HEK293 (cell line): ENCODE data around the gene RBM19.

Experiments used
- FEZF1 ChIP-seq: fragments of 450-650 bp; formaldehyde crosslinking; IDR thresholded peaks from 2 replicates; pipeline ENCODE4 v1.5.1; 2016; ENCODE audit warnings: missing biosample characterization, missing genetic modification characterization
- KLF10 ChIP-seq: fragments of 450-650 bp; IDR thresholded peaks from 2 replicates; pipeline ENCODE4 v1.5.1; 2018; ENCODE audit warnings: missing biosample characterization, mild to moderate bottlenecking, missing genetic modification characterization
- KLF8 ChIP-seq: fragments of 450-650 bp; formaldehyde crosslinking; IDR thresholded peaks from 2 replicates; pipeline ENCODE4 v1.5.1; 2016; ENCODE audit warnings: missing biosample characterization, missing genetic modification characterization
- SETDB1 ChIP-seq: IDR thresholded peaks from one replicate; pipeline ENCODE4 v1.6.1; 2017; ENCODE audit warnings: mild to moderate bottlenecking, low read length, moderate library complexity, mixed read lengths; ENCODE audit not compliant: insufficient read length
- SP2 ChIP-seq: fragments of 450-650 bp; formaldehyde crosslinking; IDR thresholded peaks from 2 replicates; pipeline ENCODE4 v1.5.1; 2016; ENCODE audit warnings: missing biosample characterization, missing genetic modification characterization
- ZNF292 ChIP-seq: fragments of 450-650 bp; formaldehyde crosslinking; IDR thresholded peaks from 2 replicates; pipeline ENCODE4 v1.5.1; 2016; ENCODE audit warnings: low read depth, missing biosample characterization, missing genetic modification characterization, borderline replicate concordance
- ZNF501 ChIP-seq: fragments of 450-650 bp; formaldehyde crosslinking; IDR thresholded peaks from 2 replicates; pipeline ENCODE4 v1.5.1; 2016; ENCODE audit warnings: missing biosample characterization, missing genetic modification characterization
- ZNF571 ChIP-seq: fragments of 450-650 bp; formaldehyde crosslinking; IDR thresholded peaks from 2 replicates; pipeline ENCODE4 v1.5.0; 2017; ENCODE audit warnings: missing biosample characterization, missing genetic modification characterization
- ZSCAN23 ChIP-seq: fragments of 450-650 bp; formaldehyde crosslinking; IDR thresholded peaks from 2 replicates; pipeline ENCODE4 v1.5.1; 2016; ENCODE audit warnings: missing biosample characterization, missing genetic modification characterization
- TF ChIP-seq, protein P1 (sequence below): fragments of 450-650 bp; IDR thresholded peaks from 2 replicates; pipeline ENCODE4 v1.5.1; 2018; ENCODE audit warnings: missing biosample characterization, mild to moderate bottlenecking, missing genetic modification characterization
- TF ChIP-seq, protein P2 (sequence below): fragments of 450-650 bp; formaldehyde crosslinking; IDR thresholded peaks from 2 replicates; pipeline ENCODE4 v1.5.1; 2016; ENCODE audit warnings: missing biosample characterization, missing genetic modification characterization
- TF ChIP-seq, protein P3 (sequence below): fragments of 450-650 bp; formaldehyde crosslinking; IDR thresholded peaks from 2 replicates; pipeline ENCODE4 v1.5.1; 2016; ENCODE audit warnings: missing biosample characterization, missing genetic modification characterization
- TF ChIP-seq, protein P4 (sequence below): fragments of 450-650 bp; formaldehyde crosslinking; IDR thresholded peaks from 2 replicates; pipeline ENCODE4 v1.5.1; 2016; ENCODE audit warnings: missing biosample characterization, missing genetic modification characterization
- TF ChIP-seq, protein P5 (sequence below): fragments of 450-650 bp; IDR thresholded peaks from 2 replicates; pipeline ENCODE4 v1.5.1; 2018; ENCODE audit warnings: missing biosample characterization, missing genetic modification characterization

DNA sequence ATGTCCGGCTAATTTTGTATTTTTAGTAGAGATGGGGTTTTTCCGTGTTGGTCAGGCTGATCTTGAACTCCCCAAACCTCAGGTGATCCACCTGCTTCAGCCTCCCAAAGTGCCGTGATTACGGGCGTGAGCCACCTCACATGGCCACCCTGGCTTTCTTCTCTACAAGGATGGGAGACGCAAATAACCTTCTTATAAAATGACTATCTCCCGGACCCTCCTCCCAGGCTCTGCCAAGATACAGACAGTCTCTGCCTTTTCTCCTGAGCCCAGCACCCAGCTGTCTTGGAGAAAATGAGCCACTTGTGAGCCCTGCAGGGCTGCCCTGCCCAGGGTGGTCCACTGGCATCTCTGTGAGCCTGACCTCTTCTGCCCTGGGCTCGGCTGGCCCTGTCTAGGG, 34.7 kb upstream of the RBM19 start:
- TF ChIP-seq, protein P1, sequence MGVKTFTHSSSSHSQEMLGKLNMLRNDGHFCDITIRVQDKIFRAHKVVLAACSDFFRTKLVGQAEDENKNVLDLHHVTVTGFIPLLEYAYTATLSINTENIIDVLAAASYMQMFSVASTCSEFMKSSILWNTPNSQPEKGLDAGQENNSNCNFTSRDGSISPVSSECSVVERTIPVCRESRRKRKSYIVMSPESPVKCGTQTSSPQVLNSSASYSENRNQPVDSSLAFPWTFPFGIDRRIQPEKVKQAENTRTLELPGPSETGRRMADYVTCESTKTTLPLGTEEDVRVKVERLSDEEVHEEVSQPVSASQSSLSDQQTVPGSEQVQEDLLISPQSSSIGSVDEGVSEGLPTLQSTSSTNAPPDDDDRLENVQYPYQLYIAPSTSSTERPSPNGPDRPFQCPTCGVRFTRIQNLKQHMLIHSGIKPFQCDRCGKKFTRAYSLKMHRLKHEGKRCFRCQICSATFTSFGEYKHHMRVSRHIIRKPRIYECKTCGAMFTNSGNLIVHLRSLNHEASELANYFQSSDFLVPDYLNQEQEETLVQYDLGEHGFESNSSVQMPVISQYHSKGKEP (tag by site-specific recombination), result no peak
- TF ChIP-seq, protein P2, sequence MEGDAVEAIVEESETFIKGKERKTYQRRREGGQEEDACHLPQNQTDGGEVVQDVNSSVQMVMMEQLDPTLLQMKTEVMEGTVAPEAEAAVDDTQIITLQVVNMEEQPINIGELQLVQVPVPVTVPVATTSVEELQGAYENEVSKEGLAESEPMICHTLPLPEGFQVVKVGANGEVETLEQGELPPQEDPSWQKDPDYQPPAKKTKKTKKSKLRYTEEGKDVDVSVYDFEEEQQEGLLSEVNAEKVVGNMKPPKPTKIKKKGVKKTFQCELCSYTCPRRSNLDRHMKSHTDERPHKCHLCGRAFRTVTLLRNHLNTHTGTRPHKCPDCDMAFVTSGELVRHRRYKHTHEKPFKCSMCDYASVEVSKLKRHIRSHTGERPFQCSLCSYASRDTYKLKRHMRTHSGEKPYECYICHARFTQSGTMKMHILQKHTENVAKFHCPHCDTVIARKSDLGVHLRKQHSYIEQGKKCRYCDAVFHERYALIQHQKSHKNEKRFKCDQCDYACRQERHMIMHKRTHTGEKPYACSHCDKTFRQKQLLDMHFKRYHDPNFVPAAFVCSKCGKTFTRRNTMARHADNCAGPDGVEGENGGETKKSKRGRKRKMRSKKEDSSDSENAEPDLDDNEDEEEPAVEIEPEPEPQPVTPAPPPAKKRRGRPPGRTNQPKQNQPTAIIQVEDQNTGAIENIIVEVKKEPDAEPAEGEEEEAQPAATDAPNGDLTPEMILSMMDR (tag by site-specific recombination), result no peak
- TF ChIP-seq ZNF292 (no peak), SP2 (tag by site-specific recombination) (no peak), FEZF1 (tag by site-specific recombination) (no peak), ZNF501 (no peak), SETDB1 (no peak), ZNF571 (no peak), KLF10 (tag by site-specific recombination) (no peak), KLF8 (tag by site-specific recombination) (no peak), ZSCAN23 (no peak)
- TF ChIP-seq, protein P3, sequence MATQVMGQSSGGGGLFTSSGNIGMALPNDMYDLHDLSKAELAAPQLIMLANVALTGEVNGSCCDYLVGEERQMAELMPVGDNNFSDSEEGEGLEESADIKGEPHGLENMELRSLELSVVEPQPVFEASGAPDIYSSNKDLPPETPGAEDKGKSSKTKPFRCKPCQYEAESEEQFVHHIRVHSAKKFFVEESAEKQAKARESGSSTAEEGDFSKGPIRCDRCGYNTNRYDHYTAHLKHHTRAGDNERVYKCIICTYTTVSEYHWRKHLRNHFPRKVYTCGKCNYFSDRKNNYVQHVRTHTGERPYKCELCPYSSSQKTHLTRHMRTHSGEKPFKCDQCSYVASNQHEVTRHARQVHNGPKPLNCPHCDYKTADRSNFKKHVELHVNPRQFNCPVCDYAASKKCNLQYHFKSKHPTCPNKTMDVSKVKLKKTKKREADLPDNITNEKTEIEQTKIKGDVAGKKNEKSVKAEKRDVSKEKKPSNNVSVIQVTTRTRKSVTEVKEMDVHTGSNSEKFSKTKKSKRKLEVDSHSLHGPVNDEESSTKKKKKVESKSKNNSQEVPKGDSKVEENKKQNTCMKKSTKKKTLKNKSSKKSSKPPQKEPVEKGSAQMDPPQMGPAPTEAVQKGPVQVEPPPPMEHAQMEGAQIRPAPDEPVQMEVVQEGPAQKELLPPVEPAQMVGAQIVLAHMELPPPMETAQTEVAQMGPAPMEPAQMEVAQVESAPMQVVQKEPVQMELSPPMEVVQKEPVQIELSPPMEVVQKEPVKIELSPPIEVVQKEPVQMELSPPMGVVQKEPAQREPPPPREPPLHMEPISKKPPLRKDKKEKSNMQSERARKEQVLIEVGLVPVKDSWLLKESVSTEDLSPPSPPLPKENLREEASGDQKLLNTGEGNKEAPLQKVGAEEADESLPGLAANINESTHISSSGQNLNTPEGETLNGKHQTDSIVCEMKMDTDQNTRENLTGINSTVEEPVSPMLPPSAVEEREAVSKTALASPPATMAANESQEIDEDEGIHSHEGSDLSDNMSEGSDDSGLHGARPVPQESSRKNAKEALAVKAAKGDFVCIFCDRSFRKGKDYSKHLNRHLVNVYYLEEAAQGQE, result no peak
- TF ChIP-seq, protein P4, sequence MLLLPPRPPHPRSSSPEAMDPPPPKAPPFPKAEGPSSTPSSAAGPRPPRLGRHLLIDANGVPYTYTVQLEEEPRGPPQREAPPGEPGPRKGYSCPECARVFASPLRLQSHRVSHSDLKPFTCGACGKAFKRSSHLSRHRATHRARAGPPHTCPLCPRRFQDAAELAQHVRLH (tag by site-specific recombination), result no peak
- TF ChIP-seq, protein P5, sequence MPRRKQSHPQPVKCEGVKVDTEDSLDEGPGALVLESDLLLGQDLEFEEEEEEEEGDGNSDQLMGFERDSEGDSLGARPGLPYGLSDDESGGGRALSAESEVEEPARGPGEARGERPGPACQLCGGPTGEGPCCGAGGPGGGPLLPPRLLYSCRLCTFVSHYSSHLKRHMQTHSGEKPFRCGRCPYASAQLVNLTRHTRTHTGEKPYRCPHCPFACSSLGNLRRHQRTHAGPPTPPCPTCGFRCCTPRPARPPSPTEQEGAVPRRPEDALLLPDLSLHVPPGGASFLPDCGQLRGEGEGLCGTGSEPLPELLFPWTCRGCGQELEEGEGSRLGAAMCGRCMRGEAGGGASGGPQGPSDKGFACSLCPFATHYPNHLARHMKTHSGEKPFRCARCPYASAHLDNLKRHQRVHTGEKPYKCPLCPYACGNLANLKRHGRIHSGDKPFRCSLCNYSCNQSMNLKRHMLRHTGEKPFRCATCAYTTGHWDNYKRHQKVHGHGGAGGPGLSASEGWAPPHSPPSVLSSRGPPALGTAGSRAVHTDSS (tag by site-specific recombination), result no peak
